OCI-LY3 (cell line): ENCODE data around the gene HCFC2.
"Not testable (repeated sequence)": the region's sequence is repeated elsewhere in the genome, so short reads cannot be mapped to it uniquely, and the experiment has no call there.

Source experiments
- H2AFZ ChIP-seq: fragments of 200-600, 300-600 bp; shearing (Covaris generic); 2 replicates; pipeline ENCODE4 v1.6.0; 2014; ENCODE audit warnings: antibody characterized with exemption, low read depth, low read length
- H3K27ac ChIP-seq: fragments of 200-600, 300-600 bp; sonication (generic); 2 replicates; pipeline ENCODE4 v1.5.1; 2014; ENCODE audit warnings: mild to moderate bottlenecking, low read length, moderate library complexity, mixed read lengths
- H3K27me3 ChIP-seq: fragments of 200-600, 300-600 bp; sonication (generic); 2 replicates; pipeline ENCODE4 v1.6.1; 2014; ENCODE audit warnings: low read depth, low read length, mixed read lengths
- H3K36me3 ChIP-seq: fragments of 200-600, 300-600 bp; sonication (generic); replicated peaks from 2 replicates; pipeline ENCODE3; 2014; ENCODE audit warnings: low read depth, low read length, mixed read lengths
- H3K4me1 ChIP-seq: fragments of 300-600, 200-600 bp; sonication (generic); 2 replicates; pipeline ENCODE4 v1.6.1; 2014; ENCODE audit warnings: low read length, mixed read lengths
- H3K4me2 ChIP-seq: fragments of 200-600, 300-600 bp; sonication (generic); 2 replicates; pipeline ENCODE4 v1.6.1; 2014; ENCODE audit warnings: low read length, mixed read lengths
- H3K4me3 ChIP-seq: fragments of 300-600, 200-600 bp; sonication (generic); 2 replicates; pipeline ENCODE4 v1.5.1; 2014; ENCODE audit warnings: antibody characterized with exemption, mild to moderate bottlenecking, low read length, moderate library complexity
- H3K79me2 ChIP-seq: fragments of 300-600, 200-600 bp; shearing (Covaris generic); 2 replicates; pipeline ENCODE4 v1.6.1; 2014; ENCODE audit warnings: mild to moderate bottlenecking, low read length, mixed read lengths
- H3K9ac ChIP-seq: fragments of 300-600, 200-600 bp; shearing (Covaris generic); 2 replicates; pipeline ENCODE4 v1.6.0; 2014; ENCODE audit warnings: mild to moderate bottlenecking, low read length, moderate library complexity
- H3K9me3 ChIP-seq: fragments of 200-600, 300-600 bp; shearing (Covaris generic); 2 replicates; pipeline ENCODE4 v1.6.1; 2014; ENCODE audit warnings: low read length, mixed read lengths; ENCODE audit not compliant: insufficient read depth
- H4K20me1 ChIP-seq: fragments of 200-600, 300-600 bp; sonication (generic); 2 replicates; pipeline ENCODE4 v1.6.1; 2016; ENCODE audit warnings: low read length, mixed read lengths; ENCODE audit not compliant: insufficient read depth
- CTCF ChIP-seq: fragments of 200-600, 300-600 bp; sonication (generic); IDR thresholded peaks from 2 replicates; pipeline ENCODE4 v1.5.1; 2014; ENCODE audit warnings: antibody characterized with exemption, low read length, low read depth
- EZH2phosphoT487 ChIP-seq: fragments of 200-600 bp; shearing (Covaris generic); IDR thresholded peaks from 2 replicates; pipeline ENCODE4 v1.6.1; 2018; ENCODE audit warnings: antibody characterized with exemption, mixed run types, low read depth

Gene HCFC2

GRCh38 chr12:104106965-104107364 lies 42.6 kb downstream of the HCFC2 start:
- no peaks in the 10 kb centered on the region for H3K4me1 ChIP-seq

GRCh38 chr12:104108755-104109445 lies 44.6 kb downstream of the HCFC2 start:
- H3K36me3 ChIP-seq = no peaks in the 10 kb centered on the region
- no peak overlapping the region for H3K27ac ChIP-seq
- no peaks in the 10 kb centered on the region for H3K9me3 ChIP-seq
- no peak overlapping the region for H3K4me2 ChIP-seq
- no peak for TF ChIP-seq EZH2phosphoT487
- peak; percentile 95 for TF ChIP-seq CTCF
- no peaks in the 10 kb centered on the region for H3K4me1 ChIP-seq
- H3K79me2 ChIP-seq = no peaks in the 10 kb centered on the region
- H3K4me3 ChIP-seq = no peak overlapping the region
- no peak overlapping the region for H2AFZ ChIP-seq
- no peak overlapping the region for H3K9ac ChIP-seq
- H3K27me3 ChIP-seq = no peaks in the 10 kb centered on the region
- H4K20me1 ChIP-seq = no peaks in the 10 kb centered on the region

More at GRCh38 chr12:104106965-104107364, 42.6 kb downstream of the HCFC2 start:
- Histone ChIP-seq H3K79me2 (no peaks in the 10 kb centered on the region), H3K9ac (no peak overlapping the region), H3K4me2 (no peak overlapping the region), H3K27ac (no peak overlapping the region), H3K9me3 (no peaks in the 10 kb centered on the region), H3K36me3 (no peaks in the 10 kb centered on the region), H4K20me1 (no peaks in the 10 kb centered on the region), H2AFZ (no peak overlapping the region), H3K4me3 (no peak overlapping the region), H3K27me3 (no peaks in the 10 kb centered on the region)
- TF ChIP-seq EZH2phosphoT487 = no peak
- no peak for TF ChIP-seq CTCF

- no peaks in the 10 kb centered on the region for H3K9me3 ChIP-seq
- H3K79me2 ChIP-seq = no peaks in the 10 kb centered on the region
- no peak overlapping the region for H3K27ac ChIP-seq
- peaks cover 4% of the 10 kb centered on the region for H3K36me3 ChIP-seq
- TF ChIP-seq CTCF (no peak), EZH2phosphoT487 (no peak)
- no peak overlapping the region for H3K4me3 ChIP-seq
- H3K4me2 ChIP-seq = no peak overlapping the region
- no peak overlapping the region for H2AFZ ChIP-seq
- H4K20me1 ChIP-seq = no peaks in the 10 kb centered on the region
- H3K27me3 ChIP-seq = no peaks in the 10 kb centered on the region
- no peak overlapping the region for H3K9ac ChIP-seq
- no peaks in the 10 kb centered on the region for H3K4me1 ChIP-seq
Observed at GRCh38 chr12:104109446-104110271, 45.3 kb downstream of the HCFC2 start.

GRCh38 chr12:104114834-104115586 lies 50.7 kb downstream of the HCFC2 start:
- H3K4me1 ChIP-seq, H4K20me1 ChIP-seq, H3K27me3 ChIP-seq, H3K9ac ChIP-seq, H2AFZ ChIP-seq, H3K79me2 ChIP-seq, H3K4me3 ChIP-seq, H3K27ac ChIP-seq, H3K9me3 ChIP-seq, H3K4me2 ChIP-seq: not testable (repeated sequence)
- peaks cover 19% of the 10 kb centered on the region for H3K36me3 ChIP-seq
